Fibroblast of the conjunctiva (primary cell): Measurements from ENCODE around the gene INPP4B.
A peak's percentile ranks its signal among the peaks of the same experiment; 100 is the strongest.

Source experiments
- DNase-seq: peaks from one replicate; pipeline ENCODE4 v3.0.0-alpha.2; 2010; ENCODE audit warnings: low read depth

INPP4B gene

GRCh38 chr4:142376204-142376603 is 469.9 kb downstream of the INPP4B start:
- DNase-seq, result no peak

- no peak for DNase-seq
Measured at GRCh38 chr4:142373610-142374009, 472.5 kb downstream of the INPP4B start.

- no peak for DNase-seq
Measured at GRCh38 chr4:142372530-142373260, 473.4 kb downstream of the INPP4B start.

- no peak for DNase-seq
Measured at GRCh38 chr4:142369141-142369540, 477.0 kb downstream of the INPP4B start.

- no peak for DNase-seq
Measured at GRCh38 chr4:142367418-142368180, 478.5 kb downstream of the INPP4B start.

- DNase-seq, result no peak
Measured at GRCh38 chr4:142366769-142367181, 479.3 kb downstream of the INPP4B start.

GRCh38 chr4:142365391-142365790 is 480.7 kb downstream of the INPP4B start:
- DNase-seq, result no peak

- DNase-seq, result no peak
Measured at GRCh38 chr4:142363686-142364085, 482.4 kb downstream of the INPP4B start.

- no peak for DNase-seq
Measured at GRCh38 chr4:142361981-142362380, 484.1 kb downstream of the INPP4B start.

- DNase-seq, result no peak
Measured at GRCh38 chr4:142360657-142361056, 485.4 kb downstream of the INPP4B start.

- DNase-seq, result no peak
Measured at GRCh38 chr4:142358656-142359055, 487.4 kb downstream of the INPP4B start.

GRCh38 chr4:142356801-142357200 is 489.3 kb downstream of the INPP4B start:
- DNase-seq, result no peak

- no peak for DNase-seq
Measured at GRCh38 chr4:142356118-142356759, 489.9 kb downstream of the INPP4B start.

GRCh38 chr4:142355421-142355930 is 490.6 kb downstream of the INPP4B start:
- DNase-seq, result no peak

GRCh38 chr4:142354794-142355420 is 491.2 kb downstream of the INPP4B start:
- DNase-seq, result no peak

- no peak for DNase-seq
Measured at GRCh38 chr4:142354041-142354440, 492.1 kb downstream of the INPP4B start.

GRCh38 chr4:142353149-142353738 is 492.9 kb downstream of the INPP4B start:
- DNase-seq, result peak; percentile 59

- no peak for DNase-seq
Measured at GRCh38 chr4:142352712-142353111, 493.4 kb downstream of the INPP4B start.

GRCh38 chr4:142351958-142352357 is 494.1 kb downstream of the INPP4B start:
- no peak for DNase-seq

- DNase-seq, result no peak
Measured at GRCh38 chr4:142350871-142351270, 495.2 kb downstream of the INPP4B start.

GRCh38 chr4:142348613-142349021 is 497.5 kb downstream of the INPP4B start:
- no peak for DNase-seq

GRCh38 chr4:142347241-142347640 is 498.9 kb downstream of the INPP4B start:
- DNase-seq, result no peak
